Activated T-helper 1 cell treated with anti-CD3 and anti-CD28 coated beads, Interleukin-12 subunit alpha, Interleukin-12 subunit beta, Interleukin-2, Interleukin-4 antibody, amounts not matched to agents 30 ng/mL and 10 ng/mL and 1 ng/mL, durations not matched to agents 14 hours and 24 hours and 36 hours (primary cell): ENCODE data around the gene AHNAK2. TPM values are rescaled to one million over a fixed set of nuclear protein-coding genes. Genes with fewer than 3 reads are reported as not detected.
A peak's percentile ranks its signal among the peaks of the same experiment; 100 is the strongest.

Source experiments
- DNase-seq: peaks from one replicate; pipeline ENCODE4 v3.0.0; 2021; ENCODE audit warnings: low spot score
- H3K27ac Mint-ChIP-seq: one replicate; pipeline ENCODE4 v1.8.0; 2021; ENCODE audit warnings: mild to moderate bottlenecking, mixed read lengths
- H3K27me3 Mint-ChIP-seq: one replicate; pipeline ENCODE4 v1.8.0; 2022; ENCODE audit warnings: mild to moderate bottlenecking, moderate library complexity, mixed read lengths; ENCODE audit not compliant: insufficient read depth
- H3K36me3 Mint-ChIP-seq: one replicate; pipeline ENCODE4 v1.8.0; 2021; ENCODE audit warnings: low read depth, mixed read lengths
- H3K4me1 Mint-ChIP-seq: one replicate; pipeline ENCODE4 v1.8.0; 2021; ENCODE audit warnings: low read depth, mixed read lengths
- H3K4me3 Mint-ChIP-seq: one replicate; pipeline ENCODE4 v1.8.0; 2021; ENCODE audit warnings: mild to moderate bottlenecking, moderate library complexity, mixed read lengths
- H3K9me3 Mint-ChIP-seq: one replicate; pipeline ENCODE4 v1.8.0; 2021; ENCODE audit warnings: mixed read lengths
- intact Hi-C: fragments of 100-400 bp; cut with micrococcal nuclease; formaldehyde crosslinking; loops from one replicate; pipeline ENCODE4 v1.15.1; 2024
- total RNA-seq: library from RNA; stranded (reverse); gene quantifications from 2 replicates; pipeline ENCODE4 v1.2.3, GENCODE V29; 2022

AHNAK2 gene
- total RNA-seq, 1 donor from 2014 or later, result 0.05 TPM

- Mint-ChIP-seq H3K36me3 (peaks cover 18% of the 10 kb centered on the region), H3K4me1 (no peaks in the 10 kb centered on the region), H3K4me3 (no peak overlapping the region), H3K27me3 (no peaks in the 10 kb centered on the region), H3K9me3 (no peaks in the 10 kb centered on the region), H3K27ac (no peak overlapping the region)
- intact Hi-C loops, result no loop called here
- DNase-seq, result no peak
Observed at GRCh38 chr14:105007593-105008264, 29.6 kb upstream of the AHNAK2 start.

- Mint-ChIP-seq H3K27ac (no peak overlapping the region), H3K27me3 (no peaks in the 10 kb centered on the region), H3K4me3 (no peak overlapping the region), H3K9me3 (no peaks in the 10 kb centered on the region), H3K36me3 (peaks cover 13% of the 10 kb centered on the region), H3K4me1 (no peaks in the 10 kb centered on the region)
- no peak for DNase-seq
- intact Hi-C loops, result no loop called here
Observed at GRCh38 chr14:105006831-105007592, 28.8 kb upstream of the AHNAK2 start.

GRCh38 chr14:105005929-105006830, 28.0 kb upstream of the AHNAK2 start:
- Mint-ChIP-seq H3K27ac (no peak overlapping the region), H3K4me3 (no peak overlapping the region), H3K4me1 (no peaks in the 10 kb centered on the region), H3K27me3 (no peaks in the 10 kb centered on the region), H3K9me3 (no peaks in the 10 kb centered on the region), H3K36me3 (peaks cover 10% of the 10 kb centered on the region)
- no peak for DNase-seq
- intact Hi-C loops, result no loop called here

- Mint-ChIP-seq H3K4me3 (no peak overlapping the region), H3K36me3 (peaks cover 9% of the 10 kb centered on the region), H3K9me3 (no peaks in the 10 kb centered on the region), H3K4me1 (no peaks in the 10 kb centered on the region), H3K27me3 (no peaks in the 10 kb centered on the region), H3K27ac (no peak overlapping the region)
- no peak for DNase-seq
- intact Hi-C loops, result no loop called here
Observed at GRCh38 chr14:105005329-105005928, 27.3 kb upstream of the AHNAK2 start.

- DNase-seq, result no peak
- peaks cover 3% of the 10 kb centered on the region for H3K36me3 Mint-ChIP-seq
- no peak overlapping the region for H3K4me3 Mint-ChIP-seq
- intact Hi-C loops, result no loop called here
- no peak overlapping the region for H3K27ac Mint-ChIP-seq
- no peaks in the 10 kb centered on the region for H3K9me3 Mint-ChIP-seq
- no peaks in the 10 kb centered on the region for H3K4me1 Mint-ChIP-seq
- H3K27me3 Mint-ChIP-seq, result no peaks in the 10 kb centered on the region
Observed at GRCh38 chr14:104999361-104999760, 21.2 kb upstream of the AHNAK2 start.

GRCh38 chr14:104998801-104999200, 20.6 kb upstream of the AHNAK2 start:
- no peak for DNase-seq
- intact Hi-C loops, result no loop called here
- H3K36me3 Mint-ChIP-seq, result peaks cover 3% of the 10 kb centered on the region
- H3K4me3 Mint-ChIP-seq, result no peak overlapping the region
- no peaks in the 10 kb centered on the region for H3K27me3 Mint-ChIP-seq
- no peaks in the 10 kb centered on the region for H3K4me1 Mint-ChIP-seq
- peak overlapping the region; percentile 18 for H3K27ac Mint-ChIP-seq
- no peaks in the 10 kb centered on the region for H3K9me3 Mint-ChIP-seq

GRCh38 chr14:104996483-104996882, 18.3 kb upstream of the AHNAK2 start:
- Mint-ChIP-seq H3K27ac (no peak overlapping the region), H3K4me3 (no peak overlapping the region), H3K36me3 (peaks cover 3% of the 10 kb centered on the region), H3K27me3 (no peaks in the 10 kb centered on the region), H3K4me1 (no peaks in the 10 kb centered on the region), H3K9me3 (peaks cover 3% of the 10 kb centered on the region)
- DNase-seq, result no peak
- intact Hi-C loops, result no loop called here

GRCh38 chr14:104996032-104996431, 17.9 kb upstream of the AHNAK2 start:
- no peak overlapping the region for H3K27ac Mint-ChIP-seq
- peaks cover 3% of the 10 kb centered on the region for H3K36me3 Mint-ChIP-seq
- DNase-seq, result no peak
- no peak overlapping the region for H3K4me3 Mint-ChIP-seq
- H3K27me3 Mint-ChIP-seq, result no peaks in the 10 kb centered on the region
- no peaks in the 10 kb centered on the region for H3K4me1 Mint-ChIP-seq
- H3K9me3 Mint-ChIP-seq, result peaks cover 3% of the 10 kb centered on the region
- intact Hi-C loops, result no loop called here

- intact Hi-C loops, result no loop called here
Observed at GRCh38 chr14:104994978-104995377, 16.8 kb upstream of the AHNAK2 start.

GRCh38 chr14:104993808-104994591, 15.8 kb upstream of the AHNAK2 start:
- H3K27ac Mint-ChIP-seq, result no peak overlapping the region
- peaks cover 3% of the 10 kb centered on the region for H3K9me3 Mint-ChIP-seq
- H3K4me3 Mint-ChIP-seq, result no peak overlapping the region
- no peaks in the 10 kb centered on the region for H3K27me3 Mint-ChIP-seq
- DNase-seq, result no peak
- intact Hi-C loops, result no loop called here
- peaks cover 3% of the 10 kb centered on the region for H3K36me3 Mint-ChIP-seq
- H3K4me1 Mint-ChIP-seq, result no peaks in the 10 kb centered on the region

More at GRCh38 chr14:104994978-104995377, 16.8 kb upstream of the AHNAK2 start:
- Mint-ChIP-seq H3K36me3 (peaks cover 3% of the 10 kb centered on the region), H3K4me1 (no peaks in the 10 kb centered on the region), H3K27ac (no peak overlapping the region), H3K27me3 (no peaks in the 10 kb centered on the region), H3K9me3 (peaks cover 3% of the 10 kb centered on the region), H3K4me3 (no peak overlapping the region)
- DNase-seq, result no peak

- no peak overlapping the region for H3K4me3 Mint-ChIP-seq
- H3K9me3 Mint-ChIP-seq, result peaks cover 3% of the 10 kb centered on the region
- peaks cover 3% of the 10 kb centered on the region for H3K36me3 Mint-ChIP-seq
- H3K27me3 Mint-ChIP-seq, result peaks cover 1% of the 10 kb centered on the region
- DNase-seq, result no peak
- no peak overlapping the region for H3K27ac Mint-ChIP-seq
- intact Hi-C loops, result no loop called here
- no peaks in the 10 kb centered on the region for H3K4me1 Mint-ChIP-seq
Observed at GRCh38 chr14:104993306-104993705, 15.1 kb upstream of the AHNAK2 start.

GRCh38 chr14:104992501-104992900, 14.3 kb upstream of the AHNAK2 start:
- Mint-ChIP-seq H3K27me3 (peaks cover 5% of the 10 kb centered on the region), H3K9me3 (peaks cover 3% of the 10 kb centered on the region), H3K27ac (no peak overlapping the region), H3K36me3 (peaks cover 3% of the 10 kb centered on the region), H3K4me3 (no peak overlapping the region), H3K4me1 (no peaks in the 10 kb centered on the region)
- intact Hi-C loops, result no loop called here
- no peak for DNase-seq
